Right lobe of liver (tissue), 6 donors: ENCODE results near the gene NLGN1. TPM values are rescaled to one million over a fixed set of nuclear protein-coding genes. Genes with fewer than 3 reads are reported as not detected.

Experiments used
- ATAC-seq, 4 donors: fragments of 200-7000 bp; cut with Tn5 transposase; one replicate each; pipeline ENCODE4 v1.9.1; 2020; ENCODE audit warnings: mild to moderate bottlenecking in 4 of 4, moderate library complexity in 4 of 4
- DNase-seq, 3 donors: peaks; one replicate each; pipeline ENCODE4 v3.0.0-alpha.2; 2020
- H3K27ac ChIP-seq, 3 donors: fragments of 200-600 bp; one replicate each; pipeline ENCODE4 v1.8.0; 2022
- H3K27me3 ChIP-seq, 2 donors: fragments of 200-600 bp; one replicate each; pipeline ENCODE4 v1.8.0; 2022
- H3K36me3 ChIP-seq, 4 donors: fragments of 200-600 bp; sonication (generic) in 1 of 4; one replicate each; pipeline versions ENCODE4 v1.5.1 to v1.8.0; 2017 to 2022; ENCODE audit warnings: control low read depth in 1 of 4
- H3K4me1 ChIP-seq, 4 donors: fragments of 200-600 bp; sonication (generic) in 1 of 4; one replicate each; pipeline versions ENCODE4 v1.5.1 to v1.8.0; 2017 to 2022; ENCODE audit warnings: control low read depth in 1 of 4
- H3K4me3 ChIP-seq, 3 donors: fragments of 200-600 bp; one replicate each; pipeline ENCODE4 v1.8.0; 2022
- H3K9me3 ChIP-seq, 4 donors: fragments of 200-600 bp; sonication (generic) in 1 of 4; one replicate each; pipeline versions ENCODE4 v1.5.1 to v1.8.0; 2017 to 2022; ENCODE audit warnings: control low read depth in 1 of 4
- POLR2A ChIP-seq: fragments of 450-650 bp; IDR thresholded peaks from one replicate; pipeline ENCODE4 v1.6.1; 2017; ENCODE audit warnings: antibody characterized with exemption, mild to moderate bottlenecking
- WGBS: methylation state at CpG from one replicate; pipeline ENCODE4 v1.1.6; 2018; ENCODE audit warnings: low coverage, low lambda C conversion rate; ENCODE audit not compliant: insufficient coverage; ENCODE audit errors: missing lambda C conversion rate; 5-methylcytosine and 5-hydroxymethylcytosine counted together
- intact Hi-C, 2 donors: fragments of 100-400 bp; cut with DNase I; formaldehyde crosslinking; loops; one replicate each; pipeline versions ENCODE4 v1.11.2 to v1.14.1; 2022
- total RNA-seq, 6 experiments: library from RNA; depleted of rRNA in 2 of 6; stranded (reverse); fragments of >200 nt in 2 of 6; fragmentation: NEBNext Ultra II Directional in 3 of 6; extraction: Animal tissue kit (Norgen Biotek cat#: 25700) in 3 of 6; gene quantifications; one replicate each; pipeline versions ENCODE4 v1.1.0 to v1.2.4, GENCODE V29; 2016 to 2023
- TF ChIP-seq, protein P1 (sequence below), 4 donors: fragments of 200-600 bp in 3 of 4; fragments of 450-650 bp in 1 of 4; IDR thresholded peaks; one replicate each; pipeline versions ENCODE4 v1.5.1 to v1.8.0; 2016 to 2022; ENCODE audit warnings: antibody characterized with exemption in 4 of 4, mild to moderate bottlenecking in 2 of 4
- donor health status: DM: no; HTN: yes; CAD: no.
- donor health status: DM: no; HTN: no; CAD: no.
- donor health status: DM: no; HTN: no; CAD: no.
- donor health status: DM: no; HTN: yes; CAD: no.
- donor health status: DM: no; HTN: yes; CAD: no.

NLGN1 gene
- total RNA-seq, 6 experiments from 2014 or later = 0.02 to 0.12 TPM; not detected in 4

DNA sequence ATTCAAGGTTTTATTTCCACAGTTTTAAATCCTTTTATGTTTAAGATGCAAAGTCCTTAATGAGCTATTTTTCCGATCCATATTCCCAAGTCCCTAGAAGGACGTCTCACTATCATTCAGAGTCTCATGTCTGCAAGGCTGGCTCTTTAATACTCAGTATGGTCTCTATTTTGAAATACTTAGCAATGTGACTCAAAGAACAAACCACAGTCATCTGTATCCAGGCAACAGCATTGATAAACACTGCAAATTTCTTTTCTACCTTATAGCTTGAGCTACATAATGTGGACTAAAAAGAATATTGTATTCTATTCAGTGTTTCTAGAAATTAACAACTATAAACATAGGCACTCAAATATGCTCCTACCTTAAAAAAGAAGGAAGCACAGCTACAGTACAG is 873.3 kb downstream of the NLGN1 start:
- DNase-seq (no peak), ATAC-seq (no peak)
- Histone ChIP-seq H3K9me3 (no peaks in the 10 kb centered on the region), H3K36me3 (no peaks in the 10 kb centered on the region), H3K4me1 (no peaks in the 10 kb centered on the region), H3K27ac (no peak overlapping the region), H3K27me3 (no peaks in the 10 kb centered on the region), H3K4me3 (no peak overlapping the region)
- 49% methylated on average over 2 of the region's 2 CpGs for WGBS
- no peak for TF ChIP-seq POLR2A
- TF ChIP-seq, protein P1, sequence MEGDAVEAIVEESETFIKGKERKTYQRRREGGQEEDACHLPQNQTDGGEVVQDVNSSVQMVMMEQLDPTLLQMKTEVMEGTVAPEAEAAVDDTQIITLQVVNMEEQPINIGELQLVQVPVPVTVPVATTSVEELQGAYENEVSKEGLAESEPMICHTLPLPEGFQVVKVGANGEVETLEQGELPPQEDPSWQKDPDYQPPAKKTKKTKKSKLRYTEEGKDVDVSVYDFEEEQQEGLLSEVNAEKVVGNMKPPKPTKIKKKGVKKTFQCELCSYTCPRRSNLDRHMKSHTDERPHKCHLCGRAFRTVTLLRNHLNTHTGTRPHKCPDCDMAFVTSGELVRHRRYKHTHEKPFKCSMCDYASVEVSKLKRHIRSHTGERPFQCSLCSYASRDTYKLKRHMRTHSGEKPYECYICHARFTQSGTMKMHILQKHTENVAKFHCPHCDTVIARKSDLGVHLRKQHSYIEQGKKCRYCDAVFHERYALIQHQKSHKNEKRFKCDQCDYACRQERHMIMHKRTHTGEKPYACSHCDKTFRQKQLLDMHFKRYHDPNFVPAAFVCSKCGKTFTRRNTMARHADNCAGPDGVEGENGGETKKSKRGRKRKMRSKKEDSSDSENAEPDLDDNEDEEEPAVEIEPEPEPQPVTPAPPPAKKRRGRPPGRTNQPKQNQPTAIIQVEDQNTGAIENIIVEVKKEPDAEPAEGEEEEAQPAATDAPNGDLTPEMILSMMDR (IDR thresholded peaks at IDR 0.05) = no peak
- intact Hi-C loops = no loop called here

DNA sequence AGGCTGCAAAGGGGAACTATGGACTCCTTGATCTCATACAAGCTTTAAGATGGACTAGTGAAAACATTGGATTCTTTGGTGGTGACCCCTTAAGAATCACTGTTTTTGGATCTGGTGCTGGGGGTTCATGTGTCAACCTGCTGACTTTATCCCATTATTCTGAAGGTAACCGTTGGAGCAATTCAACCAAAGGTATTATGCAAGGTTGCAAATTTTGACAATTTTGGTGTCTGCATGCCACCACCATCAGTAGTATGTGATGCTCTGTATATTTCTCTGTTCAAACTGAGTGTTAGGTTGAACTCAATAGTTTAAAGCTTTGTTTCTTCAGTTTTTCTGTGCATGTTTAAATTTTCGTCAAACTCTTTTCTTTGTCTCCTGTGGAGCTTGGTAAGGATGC is 877.8 kb downstream of the NLGN1 start:
- 57% methylated on average over 2 of the region's 2 CpGs for WGBS
- intact Hi-C loops = no loop called here
- Histone ChIP-seq H3K27me3 (no peaks in the 10 kb centered on the region), H3K27ac (no peak overlapping the region), H3K4me1 (no peaks in the 10 kb centered on the region), H3K36me3 (no peaks in the 10 kb centered on the region), H3K9me3 (no peaks in the 10 kb centered on the region), H3K4me3 (no peak overlapping the region)
- ATAC-seq = no peak
- DNase-seq = no peak
- TF ChIP-seq, protein P1 (IDR thresholded peaks at IDR 0.05) = no peak
- no peak for TF ChIP-seq POLR2A

DNA sequence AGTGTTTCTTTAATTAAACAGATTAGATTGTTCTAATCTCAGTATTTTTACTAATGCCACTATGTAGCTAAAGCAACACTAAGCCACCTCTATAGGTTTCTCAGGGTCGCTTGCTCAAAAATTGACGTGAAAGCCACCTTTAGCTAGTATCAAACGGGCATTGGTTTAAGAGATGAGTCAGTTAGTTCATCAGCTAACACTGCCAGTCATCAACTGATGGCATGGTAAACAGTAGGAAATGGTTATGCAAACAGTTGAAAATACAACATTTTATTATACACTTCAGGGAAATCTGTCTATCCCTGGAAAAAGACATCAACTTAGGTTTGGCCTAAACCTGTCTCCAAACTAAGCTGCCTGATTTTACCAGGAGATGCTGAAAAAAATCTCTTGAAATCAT is 879.3 kb downstream of the NLGN1 start:
- no peaks in the 10 kb centered on the region for H3K9me3 ChIP-seq
- no peaks in the 10 kb centered on the region for H3K36me3 ChIP-seq
- no peak for TF ChIP-seq POLR2A
- TF ChIP-seq, protein P1 (IDR thresholded peaks at IDR 0.05) = no peak
- H3K4me1 ChIP-seq = no peaks in the 10 kb centered on the region
- DNase-seq (no peak), ATAC-seq (no peak)
- no peak overlapping the region for H3K27ac ChIP-seq
- intact Hi-C loops = no loop called here
- WGBS = 71% methylated on average over 3 of the region's 3 CpGs
- no peak overlapping the region for H3K4me3 ChIP-seq
- no peaks in the 10 kb centered on the region for H3K27me3 ChIP-seq

DNA sequence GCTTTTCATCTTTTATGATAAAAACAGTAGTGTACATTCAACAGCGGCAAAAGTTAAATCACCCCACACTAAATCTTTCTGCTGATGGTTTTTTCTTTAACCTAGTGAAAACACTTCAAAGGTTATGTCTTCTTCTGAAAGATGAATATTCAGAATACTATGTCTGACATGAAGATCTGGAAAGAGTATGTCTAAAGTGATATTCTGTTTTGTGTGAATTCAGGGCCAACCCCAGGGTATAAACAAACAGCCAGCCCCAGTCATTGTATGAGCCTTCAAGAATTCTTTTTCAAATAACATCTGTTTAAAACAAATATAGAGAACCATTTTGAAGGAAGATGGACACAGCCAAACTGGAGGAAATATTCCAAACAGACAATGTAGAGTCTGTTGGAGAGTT is 880.5 kb downstream of the NLGN1 start:
- TF ChIP-seq, protein P1 (IDR thresholded peaks at IDR 0.05) = no peak
- no peak for TF ChIP-seq POLR2A
- 0% methylated on average over 1 of the region's 1 CpG for WGBS
- no peak for DNase-seq
- no peak overlapping the region for H3K4me3 ChIP-seq
- H3K9me3 ChIP-seq = no peaks in the 10 kb centered on the region
- H3K36me3 ChIP-seq = no peaks in the 10 kb centered on the region
- ATAC-seq = no peak
- no peak overlapping the region for H3K27ac ChIP-seq
- H3K4me1 ChIP-seq = no peaks in the 10 kb centered on the region
- intact Hi-C loops = no loop called here
- H3K27me3 ChIP-seq = no peaks in the 10 kb centered on the region

DNA sequence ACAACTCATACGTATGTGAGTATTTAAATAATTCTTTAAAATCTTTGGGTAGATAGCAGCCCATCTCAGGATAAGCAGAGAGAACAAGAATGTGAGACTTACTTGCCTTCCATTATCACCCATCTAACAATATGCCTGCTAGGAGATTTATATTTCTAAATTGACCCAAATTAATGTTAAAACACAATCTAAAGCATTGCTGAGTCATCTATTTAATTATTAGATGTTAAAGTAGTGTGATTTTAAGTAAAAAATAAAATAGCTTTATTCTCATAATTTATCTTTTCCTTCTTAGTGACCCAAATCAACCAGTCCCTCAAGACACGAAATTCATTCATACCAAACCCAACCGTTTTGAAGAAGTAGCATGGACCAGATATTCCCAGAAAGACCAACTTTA is 882.6 kb downstream of the NLGN1 start:
- Histone ChIP-seq H3K4me3 (no peak overlapping the region), H3K27me3 (no peaks in the 10 kb centered on the region), H3K27ac (no peak overlapping the region), H3K36me3 (no peaks in the 10 kb centered on the region), H3K4me1 (no peaks in the 10 kb centered on the region), H3K9me3 (no peaks in the 10 kb centered on the region)
- DNase-seq (no peak), ATAC-seq (no peak)
- WGBS = 54% methylated on average over 3 of the region's 3 CpGs
- intact Hi-C loops = no loop called here
- TF ChIP-seq POLR2A = no peak
- TF ChIP-seq, protein P1 (IDR thresholded peaks at IDR 0.05) = no peak
